Measurements from ENCODE around the gene PTPRG.

Gene PTPRG

GRCh38 chr3:61828880-61829721, 267.7 kb downstream of the PTPRG start:
- no peak for DNase-seq (ENCODE audit: low spot score)

- no peak for DNase-seq (ENCODE audit: low spot score)
Measured at GRCh38 chr3:61829722-61830350, 268.5 kb downstream of the PTPRG start.

- no peak for DNase-seq (ENCODE audit: low spot score)
Measured at GRCh38 chr3:61831973-61832372, 270.6 kb downstream of the PTPRG start.

GRCh38 chr3:61832375-61833229, 271.2 kb downstream of the PTPRG start:
- no peak for DNase-seq (ENCODE audit: low spot score)

- DNase-seq (ENCODE audit: low spot score) = no peak
Measured at GRCh38 chr3:61839256-61839655, 277.9 kb downstream of the PTPRG start.

- DNase-seq (ENCODE audit: low spot score) = no peak
Measured at GRCh38 chr3:61841111-61841845, 279.9 kb downstream of the PTPRG start.

GRCh38 chr3:61841988-61842387, 280.6 kb downstream of the PTPRG start:
- DNase-seq (ENCODE audit: low spot score) = no peak

- DNase-seq (ENCODE audit: low spot score) = no peak
Measured at GRCh38 chr3:61844346-61844745, 283.0 kb downstream of the PTPRG start.

- no peak for DNase-seq (ENCODE audit: low spot score)
Measured at GRCh38 chr3:61846488-61846887, 285.1 kb downstream of the PTPRG start.

- no peak for DNase-seq (ENCODE audit: low spot score)
Measured at GRCh38 chr3:61847784-61848462, 286.6 kb downstream of the PTPRG start.

GRCh38 chr3:61848885-61849284, 287.5 kb downstream of the PTPRG start:
- DNase-seq (ENCODE audit: low spot score) = no peak

- DNase-seq (ENCODE audit: low spot score) = no peak
Measured at GRCh38 chr3:61853912-61854311, 292.5 kb downstream of the PTPRG start.

- no peak for DNase-seq (ENCODE audit: low spot score)
Measured at GRCh38 chr3:61855211-61855610, 293.8 kb downstream of the PTPRG start.

GRCh38 chr3:61857297-61857696, 295.9 kb downstream of the PTPRG start:
- DNase-seq (ENCODE audit: low spot score) = no peak

- no peak for DNase-seq (ENCODE audit: low spot score)
Measured at GRCh38 chr3:61858054-61858453, 296.7 kb downstream of the PTPRG start.

- no peak for DNase-seq (ENCODE audit: low spot score)
Measured at GRCh38 chr3:61861410-61861809, 300.0 kb downstream of the PTPRG start.

- DNase-seq (ENCODE audit: low spot score) = no peak
Measured at GRCh38 chr3:61862614-61863289, 301.4 kb downstream of the PTPRG start.

- DNase-seq (ENCODE audit: low spot score) = no peak
Measured at GRCh38 chr3:61863579-61863978, 302.2 kb downstream of the PTPRG start.

- no peak for DNase-seq (ENCODE audit: low spot score)
Measured at GRCh38 chr3:61864886-61865285, 303.5 kb downstream of the PTPRG start.

GRCh38 chr3:61865466-61866152, 304.2 kb downstream of the PTPRG start:
- DNase-seq (ENCODE audit: low spot score) = no peak

Measured in CD4-positive, alpha-beta T cell treated with Interleukin-15 for 4 hours (primary cell).